ENCODE measurements around the gene ACP1.

ACP1 gene

DNA sequence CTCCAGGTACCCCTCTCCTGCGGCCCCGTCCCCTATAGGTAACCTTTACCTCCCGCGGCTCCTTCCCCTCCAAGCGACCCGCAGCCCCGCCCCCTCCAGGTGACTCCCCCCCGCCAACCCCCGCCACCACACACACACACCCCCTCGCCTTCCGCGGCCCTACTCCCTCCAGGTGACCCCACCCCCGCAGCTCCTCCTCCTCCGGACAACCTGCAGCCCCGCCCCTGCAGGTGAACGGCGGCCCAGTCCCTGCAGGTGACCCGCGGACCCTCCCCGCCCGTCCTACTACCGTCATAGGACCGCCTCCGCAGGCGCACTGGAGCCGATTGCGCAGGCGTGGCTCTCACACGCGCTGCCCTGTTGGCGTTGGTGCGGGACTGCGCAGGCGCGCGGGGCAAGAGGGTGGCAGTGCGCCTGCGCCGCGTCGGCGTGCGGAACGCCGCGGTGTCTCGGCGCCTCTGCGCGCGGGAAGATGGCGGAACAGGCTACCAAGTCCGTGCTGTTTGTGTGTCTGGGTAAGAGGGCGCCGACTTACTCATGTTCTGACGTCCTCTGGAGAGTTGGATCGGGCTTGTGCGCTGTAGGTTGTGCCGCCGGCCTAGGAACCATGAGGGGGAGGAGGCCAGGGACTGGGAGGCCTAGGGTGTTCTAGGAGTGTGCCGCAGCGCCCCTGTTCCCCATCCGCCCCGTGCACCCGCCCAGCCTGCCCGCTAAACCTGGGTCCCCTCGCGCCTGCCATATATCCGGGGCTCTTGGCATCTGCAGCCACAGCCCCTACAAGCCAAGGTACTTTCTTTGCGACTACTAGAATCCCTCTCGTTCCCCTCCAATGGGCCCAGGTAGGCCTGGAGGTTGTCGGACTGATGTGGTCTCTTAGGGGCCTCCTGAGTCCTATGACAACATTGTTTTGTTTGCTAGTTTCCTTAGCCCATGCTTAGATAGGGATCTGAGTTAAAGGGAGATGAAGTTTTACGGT lies at the start of gene ACP1:
Gene ACP1, plus strand, starts transcription at position 455 of the 976 bp plus-strand sequence. Its CDS starts 18 bp downstream, at position 473.
- in situ Hi-C loops (cut with MboI; ENCODE audit: low pct_unique_long_range_greater_than_20kb, low sequenced_read_pairs): no loop called here
- DNase-seq: peak; percentile 92

- in situ Hi-C loops (cut with MboI; ENCODE audit: low pct_unique_long_range_greater_than_20kb, low sequenced_read_pairs): no loop called here
- DNase-seq: no peak
Measured at GRCh38 chr2:216068-216467, 48.7 kb upstream of the ACP1 start.

GRCh38 chr2:223451-223850 lies 41.3 kb upstream of the ACP1 start:
- no peak for DNase-seq
- in situ Hi-C loops (cut with MboI; ENCODE audit: low pct_unique_long_range_greater_than_20kb, low sequenced_read_pairs): no loop called here

DNA sequence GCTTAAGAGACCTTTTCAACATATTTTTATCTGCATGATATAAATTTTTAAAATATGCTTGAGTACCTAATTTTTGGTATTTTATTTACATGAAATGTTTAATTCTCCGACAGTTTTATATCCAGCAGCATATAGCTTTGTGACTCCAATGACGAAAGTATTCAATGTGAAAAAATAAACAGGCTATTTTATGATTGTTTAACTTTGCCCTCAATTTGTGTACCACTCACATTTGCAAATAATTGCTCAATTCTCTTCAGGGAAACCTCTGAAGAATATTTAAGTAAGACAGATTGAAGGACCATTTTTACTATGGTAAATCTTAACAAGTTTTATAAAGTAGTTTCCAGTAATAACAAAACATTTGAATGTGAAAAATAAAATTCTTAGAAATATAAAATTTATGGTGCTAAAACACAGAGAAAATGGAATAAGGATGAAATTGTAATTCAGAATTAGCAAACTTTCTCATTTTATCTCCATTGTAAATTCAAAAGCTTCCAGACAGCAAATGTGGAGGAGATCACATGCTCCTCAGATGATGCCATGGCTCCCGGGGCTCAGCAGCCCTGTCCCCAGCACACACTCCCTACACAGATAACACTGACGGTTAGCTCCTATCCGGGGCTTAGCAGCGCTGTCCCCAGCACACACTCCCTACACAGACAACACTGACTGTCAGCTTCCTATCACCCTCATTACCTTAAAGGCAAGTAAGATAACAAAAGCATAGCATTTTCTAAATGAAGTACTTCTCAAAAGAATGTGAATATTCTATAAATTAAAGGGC lies 40.6 kb upstream of the ACP1 start:
- DNase-seq: no peak
- in situ Hi-C loops (cut with MboI; ENCODE audit: low pct_unique_long_range_greater_than_20kb, low sequenced_read_pairs): no loop called here

DNA sequence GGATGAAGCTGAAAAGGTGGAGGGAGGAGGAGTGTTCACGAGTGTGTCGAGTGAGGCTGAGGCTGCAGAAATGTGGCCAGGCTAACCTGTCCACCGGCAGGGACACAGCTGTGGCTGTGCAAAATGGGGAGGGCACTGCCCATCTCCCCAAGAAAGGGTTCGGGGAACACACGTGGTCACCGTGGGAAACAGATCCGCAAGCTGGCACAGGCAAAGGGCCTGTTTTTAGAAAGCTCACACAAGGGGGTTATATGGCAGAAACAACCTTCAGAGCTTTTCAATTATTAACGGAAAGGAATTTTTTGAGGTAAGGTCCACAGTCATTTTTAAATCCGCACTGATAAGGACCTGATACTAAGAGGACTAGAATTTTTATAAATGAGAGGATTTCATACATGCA lies 36.6 kb upstream of the ACP1 start:
- DNase-seq: no peak
- in situ Hi-C loops (cut with MboI; ENCODE audit: low pct_unique_long_range_greater_than_20kb, low sequenced_read_pairs): no loop called here

DNA sequence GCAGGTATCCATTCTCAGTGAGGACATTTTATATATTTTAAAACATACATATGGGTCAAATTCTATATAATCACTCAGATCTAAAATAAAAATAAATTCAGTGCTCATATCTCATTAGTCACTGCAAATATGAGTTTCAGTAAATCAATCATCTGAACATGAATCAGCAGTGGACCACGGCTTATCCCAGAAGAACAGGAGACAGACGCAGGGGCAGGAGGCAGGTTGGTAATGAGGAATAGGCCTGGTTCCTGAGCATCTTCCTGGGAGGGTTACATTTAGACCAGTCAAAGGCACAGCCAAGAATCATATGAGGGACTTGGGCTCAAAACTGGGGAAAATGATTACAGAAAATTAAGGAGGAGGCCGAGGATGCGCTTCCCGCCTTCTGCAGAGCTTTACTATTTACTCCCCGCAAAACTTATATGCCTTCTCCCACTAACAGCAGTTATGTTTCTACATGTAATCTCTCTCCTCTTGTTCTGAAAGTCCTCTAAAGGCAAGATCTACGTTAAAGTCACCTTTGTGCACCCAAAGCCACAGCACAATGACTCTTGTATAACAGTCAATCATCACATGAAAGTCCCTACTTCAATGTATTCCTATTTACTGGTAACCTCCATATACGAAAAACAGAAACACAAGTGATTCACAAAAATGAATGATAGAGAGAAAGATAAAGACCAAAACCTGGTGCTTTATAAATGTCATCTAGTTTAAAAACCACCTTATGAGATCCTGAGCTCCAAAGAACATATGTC lies 36.0 kb upstream of the ACP1 start:
- no peak for DNase-seq
- in situ Hi-C loops (cut with MboI; ENCODE audit: low pct_unique_long_range_greater_than_20kb, low sequenced_read_pairs): no loop called here

DNA sequence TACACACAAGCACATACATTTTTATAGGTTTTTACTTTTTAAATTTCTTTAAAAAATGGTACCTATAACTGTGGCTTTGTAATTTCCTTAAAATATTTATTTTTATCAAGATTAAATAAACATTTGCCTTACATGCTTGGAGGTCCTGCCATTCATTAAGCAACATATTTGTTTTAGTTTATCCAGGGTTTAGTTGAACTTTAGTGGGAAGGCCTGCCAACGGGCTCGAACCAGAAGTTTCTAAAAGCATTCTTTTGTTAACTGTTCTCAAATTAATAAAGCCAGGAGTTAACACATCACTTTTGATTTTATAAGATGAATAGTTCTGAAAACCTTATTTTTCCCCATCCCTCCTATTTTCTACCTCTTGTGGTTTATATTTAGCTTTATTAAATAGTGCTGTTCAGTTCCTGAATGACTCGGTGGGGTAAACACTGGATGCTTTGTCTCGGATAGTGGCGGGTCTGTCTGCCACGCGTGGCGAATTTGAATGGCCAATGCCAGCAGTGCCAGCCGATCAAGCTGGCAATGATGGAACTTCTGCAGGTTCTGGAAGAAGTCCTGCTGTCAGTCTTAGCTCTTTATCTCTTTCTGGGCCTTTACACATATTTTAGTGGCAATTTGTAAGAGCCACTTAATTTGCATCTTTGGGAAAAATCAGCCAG lies 33.1 kb upstream of the ACP1 start:
- in situ Hi-C loops (cut with MboI; ENCODE audit: low pct_unique_long_range_greater_than_20kb, low sequenced_read_pairs): no loop called here
- no peak for DNase-seq

- no peak for DNase-seq
Measured at GRCh38 chr2:233030-233429, 31.7 kb upstream of the ACP1 start.

DNA sequence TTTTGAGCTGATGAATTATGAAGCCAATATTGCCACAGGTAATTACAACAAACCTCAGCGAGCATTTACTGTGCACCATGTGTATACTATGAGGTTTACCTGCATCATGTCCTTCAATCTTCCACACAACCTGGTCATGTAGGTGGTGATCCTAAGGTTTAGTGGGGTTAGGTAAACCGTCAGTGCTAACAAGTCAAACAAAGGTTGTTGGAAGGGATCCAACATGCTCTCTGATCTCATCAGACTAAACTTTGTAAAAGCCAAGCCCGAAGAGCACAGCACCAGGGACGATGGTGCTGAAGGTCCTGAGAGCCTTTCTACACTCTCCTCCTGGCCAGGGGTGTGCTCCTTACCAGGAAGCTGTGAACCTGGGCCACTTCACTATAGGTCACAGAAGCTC lies 30.3 kb upstream of the ACP1 start:
- DNase-seq: no peak
- in situ Hi-C loops (cut with MboI; ENCODE audit: low pct_unique_long_range_greater_than_20kb, low sequenced_read_pairs): no loop called here

More at GRCh38 chr2:233030-233429, 31.7 kb upstream of the ACP1 start:
- in situ Hi-C loops (cut with MboI; ENCODE audit: low pct_unique_long_range_greater_than_20kb, low sequenced_read_pairs): no loop called here

DNA sequence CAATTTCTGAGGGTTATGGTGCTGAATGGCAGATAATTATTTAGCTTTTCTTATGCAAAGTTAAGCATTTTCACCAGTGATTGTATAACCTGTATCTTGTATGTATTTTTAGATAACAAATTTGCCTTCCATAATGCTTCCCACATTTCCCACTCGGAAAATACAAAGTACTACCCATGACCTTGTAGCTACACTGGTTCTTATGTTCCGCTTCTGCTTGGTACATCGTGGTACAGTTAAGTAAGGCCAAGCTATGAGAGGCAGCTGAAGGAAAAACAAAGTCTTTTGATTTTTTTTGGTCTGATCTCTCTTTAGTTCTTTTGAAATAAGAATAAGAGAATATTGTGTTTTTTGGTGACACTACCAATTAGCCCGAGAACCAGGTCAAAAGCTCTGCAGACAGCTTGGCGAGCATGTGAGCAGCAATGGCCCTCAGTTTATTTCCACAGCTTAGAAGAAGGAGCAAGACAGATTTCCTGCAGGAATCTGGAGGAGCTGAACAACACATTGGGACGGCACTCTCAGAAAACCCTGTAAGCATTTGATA lies 27.7 kb upstream of the ACP1 start:
- in situ Hi-C loops (cut with MboI; ENCODE audit: low pct_unique_long_range_greater_than_20kb, low sequenced_read_pairs): no loop called here
- DNase-seq: no peak

- in situ Hi-C loops (cut with MboI; ENCODE audit: low pct_unique_long_range_greater_than_20kb, low sequenced_read_pairs): no loop called here
- no peak for DNase-seq
Measured at GRCh38 chr2:237878-238277, 26.9 kb upstream of the ACP1 start.

DNA sequence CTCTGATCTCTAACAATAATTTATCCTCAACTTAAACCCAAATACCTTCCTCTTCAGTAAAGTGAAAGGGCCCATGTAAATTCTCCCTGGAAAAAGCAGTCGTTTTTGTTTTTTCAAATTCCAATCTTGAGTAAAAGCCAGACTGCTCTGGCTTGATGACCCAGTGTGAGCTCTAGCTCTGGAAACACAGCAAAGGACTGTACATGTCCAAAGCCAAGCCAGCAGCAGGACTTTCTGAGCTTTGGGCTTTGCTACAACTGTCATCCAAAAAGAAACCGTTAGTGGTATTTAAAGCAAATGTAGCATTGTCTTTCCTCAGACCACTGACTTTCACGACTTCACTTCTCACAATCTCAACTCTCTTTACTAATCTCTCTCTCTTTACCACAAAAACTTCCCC lies 26.3 kb upstream of the ACP1 start:
- in situ Hi-C loops (cut with MboI; ENCODE audit: low pct_unique_long_range_greater_than_20kb, low sequenced_read_pairs): no loop called here
- DNase-seq: no peak

- in situ Hi-C loops (cut with MboI; ENCODE audit: low pct_unique_long_range_greater_than_20kb, low sequenced_read_pairs): no loop called here
- no peak for DNase-seq
Measured at GRCh38 chr2:238869-239268, 25.9 kb upstream of the ACP1 start.

DNA sequence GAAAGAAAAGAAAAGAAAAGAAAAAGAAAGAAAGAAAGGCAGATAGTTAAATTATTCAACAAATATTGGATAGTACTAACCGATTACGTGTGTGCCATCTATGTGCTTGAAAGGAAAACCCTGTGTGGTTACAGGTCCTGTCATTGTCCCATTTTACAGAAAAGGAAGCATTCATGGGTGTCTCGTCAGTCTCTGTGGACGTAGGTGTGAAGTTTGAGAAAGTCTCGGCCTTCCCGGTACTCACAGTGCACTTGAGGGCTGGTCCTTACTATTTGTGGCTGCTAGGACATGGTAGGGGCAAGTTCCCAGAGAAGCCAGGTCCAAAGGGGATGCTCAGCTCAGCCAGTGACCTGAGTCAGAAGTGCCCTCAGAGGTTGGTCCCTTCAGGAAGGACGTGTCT lies 20.2 kb upstream of the ACP1 start:
- no peak for DNase-seq
- in situ Hi-C loops (cut with MboI; ENCODE audit: low pct_unique_long_range_greater_than_20kb, low sequenced_read_pairs): no loop called here

DNA sequence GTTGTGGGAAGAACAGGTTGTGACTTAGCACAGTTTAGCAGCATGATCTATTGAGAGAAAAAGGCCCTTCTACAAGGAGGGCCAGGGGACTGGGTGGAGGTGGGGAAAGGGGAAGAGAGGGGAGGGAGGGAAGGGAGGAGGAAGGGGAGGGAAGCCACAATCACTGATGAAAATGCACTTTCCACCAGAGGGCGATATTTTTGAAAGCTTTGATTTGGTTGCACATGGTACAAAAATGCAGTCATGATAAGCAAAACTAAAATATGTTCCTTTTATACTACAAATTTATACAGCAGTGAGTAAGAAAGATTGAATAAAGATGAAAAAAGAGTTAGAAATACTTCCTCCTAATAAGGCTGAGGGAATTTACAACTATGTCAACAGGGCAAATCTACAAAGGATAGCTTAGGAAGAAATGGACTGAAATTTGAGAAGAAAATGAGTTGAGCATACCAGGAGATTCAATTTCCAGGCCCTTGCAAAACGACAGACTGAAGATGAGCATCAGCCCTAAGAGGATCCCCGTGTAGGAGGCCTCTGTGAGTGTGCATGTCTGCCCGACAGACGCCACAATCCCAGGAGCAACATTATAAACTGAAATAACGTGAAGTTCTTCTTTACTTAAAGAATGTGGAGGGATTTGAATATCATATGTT lies 18.1 kb upstream of the ACP1 start:
- DNase-seq: peak; percentile 82
- in situ Hi-C loops (cut with MboI; ENCODE audit: low pct_unique_long_range_greater_than_20kb, low sequenced_read_pairs): no loop called here

GRCh38 chr2:248724-249123 lies 16.0 kb upstream of the ACP1 start:
- no peak for DNase-seq
- in situ Hi-C loops (cut with MboI; ENCODE audit: low pct_unique_long_range_greater_than_20kb, low sequenced_read_pairs): no loop called here

DNA sequence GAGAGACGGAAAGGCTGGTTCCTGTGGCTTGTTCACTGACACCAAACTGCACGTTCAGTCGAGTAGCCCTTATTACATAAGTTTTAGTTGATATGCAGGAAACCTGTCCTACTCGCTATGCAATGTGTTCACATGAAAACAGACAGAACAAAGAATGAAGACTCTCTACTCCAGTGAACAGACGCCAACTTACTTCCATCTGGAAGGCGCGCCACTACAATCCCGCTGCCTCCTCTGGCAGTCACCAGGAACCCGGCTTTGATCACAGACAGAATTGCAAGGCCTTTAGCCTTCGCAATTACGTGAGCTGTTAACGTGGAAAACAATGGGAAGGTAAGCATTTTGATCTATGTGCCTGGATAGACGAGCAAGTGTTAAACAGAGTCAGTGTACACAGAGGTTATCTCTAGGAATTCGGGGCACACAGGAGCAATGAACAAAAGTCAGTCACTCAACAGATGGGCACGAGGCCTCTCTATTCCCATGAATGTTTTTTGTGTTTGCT lies 15.2 kb upstream of the ACP1 start:
- in situ Hi-C loops (cut with MboI; ENCODE audit: low pct_unique_long_range_greater_than_20kb, low sequenced_read_pairs): no loop called here
- DNase-seq: no peak

- no peak for DNase-seq
- in situ Hi-C loops (cut with MboI; ENCODE audit: low pct_unique_long_range_greater_than_20kb, low sequenced_read_pairs): no loop called here
Measured at GRCh38 chr2:252001-252602, 12.6 kb upstream of the ACP1 start.
